ENCODE data around the gene KCNH5. TPM values are rescaled to one million over a fixed set of nuclear protein-coding genes. Genes with fewer than 3 reads are reported as not detected.

The KCNH5 gene
- polyA plus RNA-seq, 3 donors from 2014 or later = not detected

- H3K4me1 Mint-ChIP-seq = no peaks in the 10 kb centered on the region
- H3K9me3 Mint-ChIP-seq = peaks cover 8 to 41% (median 12%) of the 10 kb centered on the region in 6 donors
- H3K27me3 Mint-ChIP-seq (ENCODE audit: low read depth in 3 of 3) = peaks cover 0 to under 1% (median 0%) of the 10 kb centered on the region in 3 donors
- no peaks in the 10 kb centered on the region for H3K36me3 Mint-ChIP-seq
- no peak overlapping the region for H3K27ac Mint-ChIP-seq
- no peak for DNase-seq
- H3K4me3 Mint-ChIP-seq = no peak overlapping the region
These were observed 382.3 kb downstream of the KCNH5 start for GRCh38 chr14:62662811-62663455.

DNA sequence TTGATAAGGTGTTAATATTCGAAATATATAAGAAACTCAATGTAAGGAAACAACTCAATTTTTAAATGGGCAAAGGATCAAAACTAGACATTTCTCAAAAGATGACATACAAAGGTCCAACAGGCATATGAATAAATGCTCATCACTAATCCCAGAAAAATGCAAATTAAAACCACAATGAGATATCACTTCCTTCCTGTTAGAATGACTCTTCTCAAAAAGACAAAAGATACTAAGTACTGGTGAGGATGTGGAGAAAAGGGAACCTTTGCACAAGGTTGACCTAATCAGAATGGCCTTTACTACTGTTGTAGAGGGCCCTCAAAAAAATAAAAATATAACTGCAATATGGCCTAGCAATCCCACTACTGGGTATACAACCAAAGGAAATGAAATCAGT lies 383.4 kb downstream of the KCNH5 start:
- Mint-ChIP-seq H3K4me3 (no peak overlapping the region), H3K27me3 (ENCODE audit: low read depth in 3 of 3) (peaks cover 0 to 1% (median 0%) of the 10 kb centered on the region in 3 donors), H3K4me1 (no peaks in the 10 kb centered on the region), H3K36me3 (no peaks in the 10 kb centered on the region), H3K27ac (no peak overlapping the region), H3K9me3 (peaks cover 8 to 48% (median 12%) of the 10 kb centered on the region in 6 donors)
- DNase-seq = no peak

DNA sequence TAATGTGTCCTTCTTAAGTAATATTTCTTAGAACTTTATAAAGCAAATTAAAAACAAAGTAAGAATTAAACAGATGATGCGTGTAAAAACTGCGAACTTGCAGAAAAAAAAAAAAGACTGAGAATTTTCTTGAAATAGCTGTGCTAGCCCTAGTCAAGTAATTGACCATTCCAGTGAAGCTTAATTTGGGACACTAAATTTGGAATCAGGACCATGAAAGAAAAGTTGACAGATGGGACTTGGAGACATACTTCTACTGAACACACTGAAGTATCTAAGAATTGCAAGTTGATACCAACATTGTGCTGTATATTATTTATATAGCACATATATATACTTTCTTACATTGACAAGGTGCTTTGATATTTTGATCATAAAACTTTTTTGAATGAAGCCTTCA lies 386.6 kb downstream of the KCNH5 start:
- no peaks in the 10 kb centered on the region for H3K4me1 Mint-ChIP-seq
- peaks cover 8 to 49% (median 12%) of the 10 kb centered on the region in 6 donors for H3K9me3 Mint-ChIP-seq
- no peak overlapping the region for H3K4me3 Mint-ChIP-seq
- no peak overlapping the region for H3K27ac Mint-ChIP-seq
- DNase-seq = no peak
- peaks cover 0 to 1% (median 0%) of the 10 kb centered on the region in 3 donors for H3K27me3 Mint-ChIP-seq (ENCODE audit: low read depth in 3 of 3)
- H3K36me3 Mint-ChIP-seq = no peaks in the 10 kb centered on the region

GRCh38 chr14:62657376-62657775 lies 387.9 kb downstream of the KCNH5 start:
- no peak overlapping the region for H3K27ac Mint-ChIP-seq
- no peaks in the 10 kb centered on the region for H3K4me1 Mint-ChIP-seq
- no peak for DNase-seq
- H3K27me3 Mint-ChIP-seq (ENCODE audit: low read depth in 3 of 3) = peaks cover 0 to 1% (median 0%) of the 10 kb centered on the region in 3 donors
- no peak overlapping the region for H3K4me3 Mint-ChIP-seq
- peaks cover 7 to 49% (median 10%) of the 10 kb centered on the region in 6 donors for H3K9me3 Mint-ChIP-seq
- no peaks in the 10 kb centered on the region for H3K36me3 Mint-ChIP-seq

DNA sequence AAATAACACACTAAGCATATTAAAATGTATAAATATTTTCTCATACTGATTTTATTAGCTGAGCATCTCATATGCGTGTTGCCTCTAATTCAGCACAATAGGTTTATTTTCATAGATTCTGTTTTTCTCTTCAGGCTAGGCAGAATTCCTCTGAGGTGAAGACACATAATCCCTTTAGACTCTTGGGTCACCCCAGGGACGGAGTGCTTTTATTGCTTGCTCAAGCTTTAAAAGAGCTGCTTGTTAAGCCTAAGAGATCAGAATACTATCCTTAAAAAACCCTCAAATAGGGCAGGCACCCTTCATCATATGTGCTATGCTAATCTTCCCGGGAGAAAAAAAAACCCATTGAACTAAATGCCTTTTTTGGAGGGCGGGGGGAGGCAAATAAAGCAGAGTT lies 390.1 kb downstream of the KCNH5 start:
- H3K36me3 Mint-ChIP-seq = no peaks in the 10 kb centered on the region
- H3K4me3 Mint-ChIP-seq = no peak overlapping the region
- H3K4me1 Mint-ChIP-seq = no peaks in the 10 kb centered on the region
- no peak for DNase-seq
- H3K27me3 Mint-ChIP-seq (ENCODE audit: low read depth in 3 of 3) = peaks cover 0 to 1% (median 0%) of the 10 kb centered on the region in 3 donors
- peaks cover 2 to 33% (median 5%) of the 10 kb centered on the region in 6 donors for H3K9me3 Mint-ChIP-seq
- no peak overlapping the region for H3K27ac Mint-ChIP-seq

- H3K4me3 Mint-ChIP-seq = no peak overlapping the region
- DNase-seq = no peak
- peaks cover 0 to 1% (median 0%) of the 10 kb centered on the region in 3 donors for H3K27me3 Mint-ChIP-seq (ENCODE audit: low read depth in 3 of 3)
- no peaks in the 10 kb centered on the region for H3K4me1 Mint-ChIP-seq
- H3K9me3 Mint-ChIP-seq = peaks cover 2 to 28% (median 5%) of the 10 kb centered on the region in 6 donors
- H3K36me3 Mint-ChIP-seq = no peaks in the 10 kb centered on the region
- no peak overlapping the region for H3K27ac Mint-ChIP-seq
These were observed 390.6 kb downstream of the KCNH5 start for GRCh38 chr14:62654641-62655040.

Other genes starting within 250 kb of the KCNH5 start
- not detected for gene RHOJ, start 159.0 kb upstream of the KCNH5 start, polyA plus RNA-seq